Measurements from ENCODE around the gene CXCL6.

Gene CXCL6

DNA sequence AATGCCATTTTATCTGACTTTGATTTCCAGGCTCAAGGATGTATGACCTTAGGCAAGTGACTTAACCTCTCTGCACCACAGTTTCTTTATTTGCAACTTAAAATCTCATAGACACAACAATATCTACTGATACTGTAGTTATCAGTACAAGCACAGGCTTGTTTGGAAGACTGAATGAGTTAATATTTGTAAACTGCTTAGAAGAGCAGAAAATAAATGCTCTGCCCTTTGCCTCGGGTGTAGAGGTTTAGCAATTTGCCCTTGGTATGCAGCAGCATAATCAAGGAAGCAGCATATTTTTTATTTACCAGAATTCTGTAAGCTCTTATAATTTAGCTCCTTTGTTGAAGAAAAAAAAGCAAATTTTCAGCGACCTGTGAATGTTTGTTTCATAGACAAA is 29.8 kb downstream of the CXCL6 start:
- no peaks in the 10 kb centered on the region for H3K9me3 ChIP-seq (ENCODE audit: insufficient read depth, low read depth, low read length)
- no peak overlapping the region for H3K9ac ChIP-seq (ENCODE audit: low read depth, low read length, poor library complexity, severe bottlenecking)
- no peaks in the 10 kb centered on the region for H3K27me3 ChIP-seq (ENCODE audit: insufficient read depth, low read length, poor library complexity, severe bottlenecking)
- H3K4me3 ChIP-seq (ENCODE audit: low read length, poor library complexity, severe bottlenecking) = no peak overlapping the region
- no peak for TF ChIP-seq EZH2phosphoT487 (IDR thresholded peaks at IDR 0.05; ENCODE audit: borderline replicate concordance)
- TF ChIP-seq, protein P1, sequence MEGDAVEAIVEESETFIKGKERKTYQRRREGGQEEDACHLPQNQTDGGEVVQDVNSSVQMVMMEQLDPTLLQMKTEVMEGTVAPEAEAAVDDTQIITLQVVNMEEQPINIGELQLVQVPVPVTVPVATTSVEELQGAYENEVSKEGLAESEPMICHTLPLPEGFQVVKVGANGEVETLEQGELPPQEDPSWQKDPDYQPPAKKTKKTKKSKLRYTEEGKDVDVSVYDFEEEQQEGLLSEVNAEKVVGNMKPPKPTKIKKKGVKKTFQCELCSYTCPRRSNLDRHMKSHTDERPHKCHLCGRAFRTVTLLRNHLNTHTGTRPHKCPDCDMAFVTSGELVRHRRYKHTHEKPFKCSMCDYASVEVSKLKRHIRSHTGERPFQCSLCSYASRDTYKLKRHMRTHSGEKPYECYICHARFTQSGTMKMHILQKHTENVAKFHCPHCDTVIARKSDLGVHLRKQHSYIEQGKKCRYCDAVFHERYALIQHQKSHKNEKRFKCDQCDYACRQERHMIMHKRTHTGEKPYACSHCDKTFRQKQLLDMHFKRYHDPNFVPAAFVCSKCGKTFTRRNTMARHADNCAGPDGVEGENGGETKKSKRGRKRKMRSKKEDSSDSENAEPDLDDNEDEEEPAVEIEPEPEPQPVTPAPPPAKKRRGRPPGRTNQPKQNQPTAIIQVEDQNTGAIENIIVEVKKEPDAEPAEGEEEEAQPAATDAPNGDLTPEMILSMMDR (conservative IDR thresholded peaks at IDR 0.05; ENCODE audit: low read length) = no peak
- H3K4me1 ChIP-seq (ENCODE audit: insufficient read depth, low read length, poor library complexity, severe bottlenecking) = no peaks in the 10 kb centered on the region
- no peaks in the 10 kb centered on the region for H3K36me3 ChIP-seq (ENCODE audit: insufficient read depth, low read length)
- no peaks in the 10 kb centered on the region for H3F3A ChIP-seq (ENCODE audit: low read depth)
- no peak overlapping the region for H2AFZ ChIP-seq (ENCODE audit: low read length)
- no peak overlapping the region for H3K4me2 ChIP-seq (ENCODE audit: low read depth, low read length, poor library complexity, severe bottlenecking)
- no peaks in the 10 kb centered on the region for H3K79me2 ChIP-seq (ENCODE audit: insufficient read depth, low read length)
- H3K9me2 ChIP-seq (replicated peaks; ENCODE audit: low read depth, low read length) = no peaks in the 10 kb centered on the region
- no peaks in the 10 kb centered on the region for H4K20me1 ChIP-seq (ENCODE audit: insufficient read depth, low read length, poor library complexity, severe bottlenecking)

DNA sequence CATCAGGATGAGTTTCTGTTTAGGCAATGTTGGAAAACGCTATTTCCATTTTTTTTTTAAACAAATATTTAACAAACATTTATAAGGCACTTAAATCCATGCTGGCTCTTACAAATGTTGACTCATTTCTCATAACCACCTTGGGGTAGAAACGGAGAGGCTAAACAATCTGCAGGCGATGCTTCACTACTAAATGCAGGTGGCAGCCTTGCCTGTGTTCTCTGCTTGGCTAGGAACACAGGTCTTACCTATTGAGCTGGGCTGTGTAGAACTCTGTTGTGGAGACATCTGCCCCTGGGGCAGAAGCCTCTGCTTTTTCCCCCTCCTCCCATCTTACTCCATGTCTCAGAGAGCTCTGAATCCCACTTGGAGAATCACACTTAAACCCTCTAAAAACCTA is 31.3 kb downstream of the CXCL6 start:
- H3F3A ChIP-seq (ENCODE audit: low read depth) = no peaks in the 10 kb centered on the region
- H3K4me3 ChIP-seq (ENCODE audit: low read length, poor library complexity, severe bottlenecking) = no peak overlapping the region

DNA sequence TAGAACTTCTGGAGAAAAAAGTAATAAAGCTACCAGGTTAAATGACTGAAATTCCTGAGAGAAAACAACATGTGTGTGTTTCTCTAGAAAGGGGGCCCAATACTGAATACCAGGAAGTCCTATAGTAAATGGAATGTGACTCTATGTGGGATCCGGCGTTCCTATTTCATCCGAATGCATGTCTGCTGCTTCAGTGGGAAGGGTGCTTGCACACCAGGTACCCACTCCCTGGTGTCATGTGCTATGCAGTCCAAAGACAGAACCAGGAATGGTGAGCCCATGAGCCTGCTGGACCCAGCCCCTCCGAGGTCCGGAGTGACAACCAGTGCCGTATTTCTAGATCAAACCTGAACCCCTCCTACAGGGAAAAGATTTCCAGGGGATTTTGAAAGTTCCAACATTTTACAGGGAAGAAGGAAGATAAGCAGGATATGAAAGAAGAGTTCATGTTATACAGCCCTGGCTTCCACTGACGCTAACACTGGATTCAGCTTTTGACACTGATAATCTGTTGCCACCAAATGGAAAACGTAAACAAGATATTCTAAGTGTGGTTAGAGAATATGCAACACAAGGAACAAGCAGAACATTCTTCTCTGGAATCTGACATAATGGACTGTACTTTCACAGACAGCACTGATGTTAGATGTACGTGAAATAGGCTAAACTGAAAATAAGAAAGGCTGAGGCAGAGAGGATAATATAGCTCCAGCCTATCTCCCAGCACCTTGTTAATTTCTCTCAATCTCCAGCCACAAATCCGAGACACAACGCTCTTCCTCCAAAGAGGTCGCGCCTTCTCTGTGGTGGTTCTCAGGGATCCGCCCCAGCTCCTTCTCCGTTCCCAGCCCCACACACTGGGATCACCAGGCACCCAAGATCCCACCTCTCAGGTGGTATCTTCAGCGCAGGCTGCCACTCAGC is 32.0 kb downstream of the CXCL6 start:
- Histone ChIP-seq H3K4me2 (ENCODE audit: low read depth, low read length, poor library complexity, severe bottlenecking) (no peak overlapping the region), H2AFZ (ENCODE audit: low read length) (no peak overlapping the region), H4K20me1 (ENCODE audit: insufficient read depth, low read length, poor library complexity, severe bottlenecking) (no peaks in the 10 kb centered on the region), H3K36me3 (ENCODE audit: insufficient read depth, low read length) (no peaks in the 10 kb centered on the region), H3K9me3 (ENCODE audit: insufficient read depth, low read depth, low read length) (no peaks in the 10 kb centered on the region), H3K9ac (ENCODE audit: low read depth, low read length, poor library complexity, severe bottlenecking) (no peak overlapping the region), H3K27me3 (ENCODE audit: insufficient read depth, low read length, poor library complexity, severe bottlenecking) (no peaks in the 10 kb centered on the region), H3K4me3 (ENCODE audit: low read length, poor library complexity, severe bottlenecking) (no peak overlapping the region), H3K9me2 (replicated peaks; ENCODE audit: low read depth, low read length) (no peaks in the 10 kb centered on the region), H3K4me1 (ENCODE audit: insufficient read depth, low read length, poor library complexity, severe bottlenecking) (no peaks in the 10 kb centered on the region), H3F3A (ENCODE audit: low read depth) (no peaks in the 10 kb centered on the region), H3K79me2 (ENCODE audit: insufficient read depth, low read length) (no peaks in the 10 kb centered on the region)
- TF ChIP-seq EZH2phosphoT487 (IDR thresholded peaks at IDR 0.05; ENCODE audit: borderline replicate concordance) = no peak
- TF ChIP-seq, protein P1 (conservative IDR thresholded peaks at IDR 0.05; ENCODE audit: low read length) = no peak

More for the DNA sequence above, 31.3 kb downstream of the CXCL6 start:
- Histone ChIP-seq H4K20me1 (ENCODE audit: insufficient read depth, low read length, poor library complexity, severe bottlenecking) (no peaks in the 10 kb centered on the region), H3K27me3 (ENCODE audit: insufficient read depth, low read length, poor library complexity, severe bottlenecking) (no peaks in the 10 kb centered on the region), H3K4me1 (ENCODE audit: insufficient read depth, low read length, poor library complexity, severe bottlenecking) (no peaks in the 10 kb centered on the region), H3K9me3 (ENCODE audit: insufficient read depth, low read depth, low read length) (no peaks in the 10 kb centered on the region), H3K79me2 (ENCODE audit: insufficient read depth, low read length) (no peaks in the 10 kb centered on the region), H3K9me2 (replicated peaks; ENCODE audit: low read depth, low read length) (no peaks in the 10 kb centered on the region), H3K4me2 (ENCODE audit: low read depth, low read length, poor library complexity, severe bottlenecking) (no peak overlapping the region), H2AFZ (ENCODE audit: low read length) (no peak overlapping the region), H3K36me3 (ENCODE audit: insufficient read depth, low read length) (no peaks in the 10 kb centered on the region), H3K9ac (ENCODE audit: low read depth, low read length, poor library complexity, severe bottlenecking) (no peak overlapping the region)
- no peak for TF ChIP-seq EZH2phosphoT487 (IDR thresholded peaks at IDR 0.05; ENCODE audit: borderline replicate concordance)
- TF ChIP-seq, protein P1 (conservative IDR thresholded peaks at IDR 0.05; ENCODE audit: low read length) = peak; percentile 18; the same call in 1 of the 2 replicates
